RWPE1 (cell line): ENCODE results near the gene CER1.
A peak's percentile ranks its signal among the peaks of the same experiment; 100 is the strongest.
"Not testable (repeated sequence)": the region's sequence is repeated elsewhere in the genome, so short reads cannot be mapped to it uniquely, and the experiment has no call there.

ENCODE experiments used
- CTCF ChIA-PET: fragments of 350-600 bp; sonication (Branson Sonifier 250); formaldehyde crosslinking; extraction: SDS; loops from one replicate; lab custom pipeline; 2021; lab: Yijun Ruan, JAX
- POLR2A ChIA-PET: fragments of 400-600 bp; formaldehyde crosslinking; extraction: SDS; loops from one replicate; lab custom pipeline; 2020; ENCODE audit warnings: antibody characterized with exemption; ENCODE audit not compliant: low non-redundant PET; lab: Yijun Ruan, JAX
- DNase-seq: peaks from one replicate; pipeline ENCODE4 v3.0.0; 2012; ENCODE audit warnings: low spot score
- H3K27ac ChIP-seq: fragments of 450-650 bp; 2 replicates; pipeline ENCODE4 v1.5.1; 2017
- CTCF ChIP-seq: fragments of 450-650 bp; conservative IDR thresholded peaks from 2 replicates; pipeline ENCODE4 v1.5.1; 2017; ENCODE audit warnings: low read depth, mild to moderate bottlenecking

Gene CER1

GRCh38 chr9:14690948-14691730 is 31.4 kb downstream of the CER1 start:
- ChIA-PET POLR2A (no interaction called here), CTCF (no interaction called here)
- no peak for DNase-seq
- no peak overlapping the region for H3K27ac ChIP-seq
- no peak for TF ChIP-seq CTCF

- TF ChIP-seq CTCF = no peak
- peak overlapping the region; percentile 53 for H3K27ac ChIP-seq
- DNase-seq = peak; percentile 20
- ChIA-PET CTCF (interaction anchor here (1.2 kb wide), 1 partner anchor 97 kb away, joined by 4 read pairs; no protein-coding TSS in a partner anchor), POLR2A (no interaction called here)
Measured at GRCh38 chr9:14687042-14687719, 35.4 kb downstream of the CER1 start.

- POLR2A ChIA-PET = no interaction called here
- no peak for DNase-seq
- H3K27ac ChIP-seq = no peak overlapping the region
- CTCF ChIA-PET = no interaction called here
- TF ChIP-seq CTCF = no peak
Measured at GRCh38 chr9:14686168-14686567, 36.4 kb downstream of the CER1 start.

GRCh38 chr9:14682616-14683015 is 39.9 kb downstream of the CER1 start:
- CTCF ChIA-PET, H3K27ac ChIP-seq, POLR2A ChIA-PET, DNase-seq: not testable (repeated sequence)

GRCh38 chr9:14678776-14679175 is 43.8 kb downstream of the CER1 start:
- H3K27ac ChIP-seq = no peak overlapping the region
- DNase-seq = no peak
- ChIA-PET POLR2A (no interaction called here), CTCF (no interaction called here)
- no peak for TF ChIP-seq CTCF

GRCh38 chr9:14677872-14678271 is 44.7 kb downstream of the CER1 start:
- CTCF ChIA-PET = no interaction called here

More at GRCh38 chr9:14677872-14678271, 44.7 kb downstream of the CER1 start:
- TF ChIP-seq CTCF = no peak
- no peak for DNase-seq
- H3K27ac ChIP-seq = no peak overlapping the region
- POLR2A ChIA-PET = no interaction called here
